Liver (tissue), 9 donors: ENCODE measurements around the gene ENHO. TPM values are rescaled to one million over a fixed set of nuclear protein-coding genes. Genes with fewer than 3 reads are reported as not detected.
A peak's percentile ranks its signal among the peaks of the same experiment; 100 is the strongest.

Source experiments
- DNase-seq: peaks from one replicate; pipeline ENCODE4 v3.0.0-alpha.2; 2017; ENCODE audit warnings: low spot score
- H3K27ac ChIP-seq, 2 donors: one replicate each; pipeline ENCODE4 v1.7.0; 2013; ENCODE audit warnings: inconsistent platforms in 2 of 2, low read length in 2 of 2, control low read depth in 1 of 2, low read depth in 1 of 2, mild to moderate bottlenecking in 1 of 2
- H3K27me3 ChIP-seq, 4 donors: one replicate each; pipeline versions ENCODE4 v1.6.1 to v1.7.0; 2013; ENCODE audit warnings: low read length in 3 of 4, inconsistent platforms in 1 of 4, mild to moderate bottlenecking in 1 of 4, moderate library complexity in 1 of 4; ENCODE audit not compliant: control insufficient read depth in 4 of 4, insufficient read depth in 4 of 4
- H3K36me3 ChIP-seq, 4 donors: one replicate each; pipeline versions ENCODE4 v1.6.1 to v1.7.0; 2013; ENCODE audit warnings: low read length in 3 of 4, mild to moderate bottlenecking in 3 of 4, low read depth in 1 of 4, moderate library complexity in 1 of 4; ENCODE audit not compliant: control insufficient read depth in 4 of 4, insufficient read depth in 3 of 4
- H3K4me1 ChIP-seq, 4 donors: one replicate each; pipeline versions ENCODE4 v1.6.1 to v1.7.0; 2013; ENCODE audit warnings: low read length in 3 of 4, mild to moderate bottlenecking in 3 of 4, moderate library complexity in 1 of 4; ENCODE audit not compliant: control insufficient read depth in 4 of 4, insufficient read depth in 4 of 4
- H3K4me3 ChIP-seq, 3 donors: one replicate each; pipeline versions ENCODE4 v1.6.1 to v1.7.0; 2013; ENCODE audit warnings: low read length in 3 of 3, control low read depth in 1 of 3, low read depth in 1 of 3, mild to moderate bottlenecking in 1 of 3
- H3K9ac ChIP-seq, 2 donors: one replicate each; pipeline ENCODE4 v1.7.0; 2013; ENCODE audit warnings: low read length in 2 of 2, mild to moderate bottlenecking in 2 of 2, moderate library complexity in 2 of 2, control low read depth in 1 of 2, low read depth in 1 of 2
- H3K9me3 ChIP-seq, 4 donors: one replicate each; pipeline versions ENCODE4 v1.6.1 to v1.7.0; 2013; ENCODE audit warnings: low read length in 3 of 4; ENCODE audit not compliant: control insufficient read depth in 4 of 4
- EGR1 ChIP-seq, 2 donors: IDR thresholded peaks; 2 replicates each; pipeline ENCODE4 v1.6.1; 2016 to 2018; ENCODE audit warnings: antibody characterized with exemption in 2 of 2, low read depth in 2 of 2
- GABPA ChIP-seq, 2 donors: IDR thresholded peaks in 1 of 2; conservative IDR thresholded peaks in 1 of 2; 2 replicates each; pipeline ENCODE4 v1.6.1; 2016; ENCODE audit warnings: antibody characterized with exemption in 2 of 2, mild to moderate bottlenecking in 1 of 2, moderate library complexity in 1 of 2
- HNF4A ChIP-seq, 2 donors: conservative IDR thresholded peaks; 2 replicates each; pipeline ENCODE4 v1.6.1; 2016; ENCODE audit warnings: antibody characterized with exemption in 2 of 2, mild to moderate bottlenecking in 2 of 2
- HNF4G ChIP-seq: IDR thresholded peaks from 2 replicates; pipeline ENCODE4 v1.6.1; 2016; ENCODE audit warnings: antibody characterized with exemption
- JUND ChIP-seq, 2 donors: IDR thresholded peaks; 2 replicates each; pipeline ENCODE4 v1.6.1; 2016; ENCODE audit warnings: antibody characterized with exemption in 2 of 2
- RAD21 ChIP-seq, 2 donors: IDR thresholded peaks; 2 replicates each; pipeline ENCODE4 v1.6.1; 2016; ENCODE audit warnings: antibody characterized with exemption in 2 of 2, mild to moderate bottlenecking in 2 of 2
- TAF1 ChIP-seq: conservative IDR thresholded peaks from 2 replicates; pipeline ENCODE4 v1.6.1; 2016; ENCODE audit warnings: antibody characterized with exemption, mild to moderate bottlenecking
- WGBS: extraction: QIAGEN DNeasy Blood & Tissue Kit; methylation state at CpG from one replicate; pipeline ENCODE4 v1.1.7; 2013; 5-methylcytosine and 5-hydroxymethylcytosine counted together
- polyA plus RNA-seq, 2 donors: library from polyadenylated mRNA; stranded (reverse) in 1 of 2; unstranded in 1 of 2; fragments of 200-250 nt in 1 of 2; fragments of >200 nt in 1 of 2; fragmentation: Nextera tagmentation in 1 of 2; extraction: Ambion mirVana in 1 of 2; gene quantifications; one replicate each; pipeline versions ENCODE4 v1.2.1 to v1.2.3, GENCODE V29; 2013 to 2015
- total RNA-seq, 2 donors: library from RNA; depleted of rRNA; stranded (reverse); fragments of >200 nt; gene quantifications; one replicate each; pipeline ENCODE4 v1.2.3, GENCODE V29; 2014
- TF ChIP-seq, protein P1 (sequence below): IDR thresholded peaks from 2 replicates; pipeline ENCODE4 v1.6.1; 2016; ENCODE audit warnings: antibody characterized with exemption, mild to moderate bottlenecking
- TF ChIP-seq, protein P2 (sequence below): IDR thresholded peaks from 2 replicates; pipeline ENCODE4 v1.6.1; 2016; ENCODE audit warnings: antibody characterized with exemption
- TF ChIP-seq, protein P3 (sequence below): fragments of 150-350 bp; IDR thresholded peaks from 2 replicates; pipeline ENCODE4 v1.5.1; 2017; ENCODE audit warnings: improper control_type of control experiment, low read depth, low read length; ENCODE audit not compliant: missing input control
- TF ChIP-seq, protein P4 (sequence below): IDR thresholded peaks from 2 replicates; pipeline ENCODE4 v1.6.1; 2016; ENCODE audit warnings: antibody characterized with exemption
- donor health status: healthy.
- donor health status: healthy.
- donor health status: healthy.
- donor health status: healthy.
- donor health status: healthy.

The ENHO gene
- total and polyA plus RNA-seq, 4 donors, result 0.67 to 9.6 (median 1.9) TPM

- no peak overlapping the region for H3K4me3 ChIP-seq
- TF ChIP-seq HNF4A (conservative IDR thresholded peaks at IDR 0.05) (peak; percentile 38 to 44), EGR1 (IDR thresholded peaks at IDR 0.05; ENCODE audit: low read depth in 2 of 2) (no peak)
- 41% methylated on average over 23 of the region's 23 CpGs for WGBS
- peaks cover 7 to 22% (median 13%) of the 10 kb centered on the region in 4 donors for H3K4me1 ChIP-seq
- peak; percentile 65 for DNase-seq
- no peaks in the 10 kb centered on the region for H3K9me3 ChIP-seq
- no peak overlapping the region for H3K27ac ChIP-seq
- H3K36me3 ChIP-seq, result no peaks in the 10 kb centered on the region
- H3K9ac ChIP-seq, result no peak overlapping the region
- no peaks in the 10 kb centered on the region for H3K27me3 ChIP-seq
Measured at GRCh38 chr9:34555002-34555348, 32.2 kb upstream of the ENHO start.

- Histone ChIP-seq H3K27me3 (no peaks in the 10 kb centered on the region), H3K9me3 (no peaks in the 10 kb centered on the region), H3K27ac (no peak overlapping the region), H3K36me3 (no peaks in the 10 kb centered on the region), H3K4me1 (peaks cover 7 to 18% (median 13%) of the 10 kb centered on the region in 4 donors), H3K9ac (no peak overlapping the region), H3K4me3 (no peak overlapping the region)
- 83% methylated on average over 16 of the region's 16 CpGs for WGBS
- DNase-seq, result no peak
- TF ChIP-seq, protein P1, sequence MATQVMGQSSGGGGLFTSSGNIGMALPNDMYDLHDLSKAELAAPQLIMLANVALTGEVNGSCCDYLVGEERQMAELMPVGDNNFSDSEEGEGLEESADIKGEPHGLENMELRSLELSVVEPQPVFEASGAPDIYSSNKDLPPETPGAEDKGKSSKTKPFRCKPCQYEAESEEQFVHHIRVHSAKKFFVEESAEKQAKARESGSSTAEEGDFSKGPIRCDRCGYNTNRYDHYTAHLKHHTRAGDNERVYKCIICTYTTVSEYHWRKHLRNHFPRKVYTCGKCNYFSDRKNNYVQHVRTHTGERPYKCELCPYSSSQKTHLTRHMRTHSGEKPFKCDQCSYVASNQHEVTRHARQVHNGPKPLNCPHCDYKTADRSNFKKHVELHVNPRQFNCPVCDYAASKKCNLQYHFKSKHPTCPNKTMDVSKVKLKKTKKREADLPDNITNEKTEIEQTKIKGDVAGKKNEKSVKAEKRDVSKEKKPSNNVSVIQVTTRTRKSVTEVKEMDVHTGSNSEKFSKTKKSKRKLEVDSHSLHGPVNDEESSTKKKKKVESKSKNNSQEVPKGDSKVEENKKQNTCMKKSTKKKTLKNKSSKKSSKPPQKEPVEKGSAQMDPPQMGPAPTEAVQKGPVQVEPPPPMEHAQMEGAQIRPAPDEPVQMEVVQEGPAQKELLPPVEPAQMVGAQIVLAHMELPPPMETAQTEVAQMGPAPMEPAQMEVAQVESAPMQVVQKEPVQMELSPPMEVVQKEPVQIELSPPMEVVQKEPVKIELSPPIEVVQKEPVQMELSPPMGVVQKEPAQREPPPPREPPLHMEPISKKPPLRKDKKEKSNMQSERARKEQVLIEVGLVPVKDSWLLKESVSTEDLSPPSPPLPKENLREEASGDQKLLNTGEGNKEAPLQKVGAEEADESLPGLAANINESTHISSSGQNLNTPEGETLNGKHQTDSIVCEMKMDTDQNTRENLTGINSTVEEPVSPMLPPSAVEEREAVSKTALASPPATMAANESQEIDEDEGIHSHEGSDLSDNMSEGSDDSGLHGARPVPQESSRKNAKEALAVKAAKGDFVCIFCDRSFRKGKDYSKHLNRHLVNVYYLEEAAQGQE, result no peak
- TF ChIP-seq TAF1 (no peak), HNF4G (no peak), HNF4A (conservative IDR thresholded peaks at IDR 0.05) (no peak)
Measured at GRCh38 chr9:34554211-34555001, 31.6 kb upstream of the ENHO start.

DNA sequence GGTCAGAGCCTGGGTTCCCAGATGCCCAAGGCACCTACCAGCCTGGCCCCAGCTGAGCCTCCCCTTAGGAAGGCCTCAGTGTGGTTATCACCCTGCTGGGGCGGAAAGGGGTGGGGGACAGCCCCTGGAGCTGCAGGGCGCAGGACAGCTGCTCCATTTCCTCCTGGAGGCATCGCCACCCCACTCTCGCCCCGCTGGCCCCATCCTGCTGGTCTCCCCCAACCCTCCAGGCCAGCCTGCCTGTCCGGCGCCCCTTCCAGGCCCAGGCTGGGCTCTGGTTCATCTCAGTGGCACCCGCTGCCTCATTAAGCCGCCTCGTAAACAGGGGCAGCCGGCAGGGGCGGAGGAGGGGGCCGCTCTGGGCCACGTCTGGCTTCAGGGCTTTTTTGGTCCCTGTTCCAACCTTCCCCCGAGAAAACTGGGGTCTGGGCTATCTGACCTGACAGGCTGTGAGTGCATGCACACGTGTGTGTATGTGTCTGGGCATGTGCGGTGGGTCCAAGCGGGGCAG lies 30.8 kb upstream of the ENHO start:
- DNase-seq, result no peak
- Histone ChIP-seq H3K9ac (no peak overlapping the region), H3K36me3 (no peaks in the 10 kb centered on the region), H3K27me3 (no peaks in the 10 kb centered on the region), H3K4me3 (no peak overlapping the region), H3K9me3 (no peaks in the 10 kb centered on the region), H3K27ac (no peak overlapping the region), H3K4me1 (peaks cover 7 to 17% (median 13%) of the 10 kb centered on the region in 4 donors)
- 90% methylated on average over 18 of the region's 18 CpGs for WGBS
- TF ChIP-seq JUND (IDR thresholded peaks at IDR 0.05), result no peak
- TF ChIP-seq, protein P2, sequence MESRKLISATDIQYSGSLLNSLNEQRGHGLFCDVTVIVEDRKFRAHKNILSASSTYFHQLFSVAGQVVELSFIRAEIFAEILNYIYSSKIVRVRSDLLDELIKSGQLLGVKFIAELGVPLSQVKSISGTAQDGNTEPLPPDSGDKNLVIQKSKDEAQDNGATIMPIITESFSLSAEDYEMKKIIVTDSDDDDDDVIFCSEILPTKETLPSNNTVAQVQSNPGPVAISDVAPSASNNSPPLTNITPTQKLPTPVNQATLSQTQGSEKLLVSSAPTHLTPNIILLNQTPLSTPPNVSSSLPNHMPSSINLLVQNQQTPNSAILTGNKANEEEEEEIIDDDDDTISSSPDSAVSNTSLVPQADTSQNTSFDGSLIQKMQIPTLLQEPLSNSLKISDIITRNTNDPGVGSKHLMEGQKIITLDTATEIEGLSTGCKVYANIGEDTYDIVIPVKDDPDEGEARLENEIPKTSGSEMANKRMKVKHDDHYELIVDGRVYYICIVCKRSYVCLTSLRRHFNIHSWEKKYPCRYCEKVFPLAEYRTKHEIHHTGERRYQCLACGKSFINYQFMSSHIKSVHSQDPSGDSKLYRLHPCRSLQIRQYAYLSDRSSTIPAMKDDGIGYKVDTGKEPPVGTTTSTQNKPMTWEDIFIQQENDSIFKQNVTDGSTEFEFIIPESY, result no peak
- no peak for TF ChIP-seq RAD21 (IDR thresholded peaks at IDR 0.05)
- TF ChIP-seq, protein P3, sequence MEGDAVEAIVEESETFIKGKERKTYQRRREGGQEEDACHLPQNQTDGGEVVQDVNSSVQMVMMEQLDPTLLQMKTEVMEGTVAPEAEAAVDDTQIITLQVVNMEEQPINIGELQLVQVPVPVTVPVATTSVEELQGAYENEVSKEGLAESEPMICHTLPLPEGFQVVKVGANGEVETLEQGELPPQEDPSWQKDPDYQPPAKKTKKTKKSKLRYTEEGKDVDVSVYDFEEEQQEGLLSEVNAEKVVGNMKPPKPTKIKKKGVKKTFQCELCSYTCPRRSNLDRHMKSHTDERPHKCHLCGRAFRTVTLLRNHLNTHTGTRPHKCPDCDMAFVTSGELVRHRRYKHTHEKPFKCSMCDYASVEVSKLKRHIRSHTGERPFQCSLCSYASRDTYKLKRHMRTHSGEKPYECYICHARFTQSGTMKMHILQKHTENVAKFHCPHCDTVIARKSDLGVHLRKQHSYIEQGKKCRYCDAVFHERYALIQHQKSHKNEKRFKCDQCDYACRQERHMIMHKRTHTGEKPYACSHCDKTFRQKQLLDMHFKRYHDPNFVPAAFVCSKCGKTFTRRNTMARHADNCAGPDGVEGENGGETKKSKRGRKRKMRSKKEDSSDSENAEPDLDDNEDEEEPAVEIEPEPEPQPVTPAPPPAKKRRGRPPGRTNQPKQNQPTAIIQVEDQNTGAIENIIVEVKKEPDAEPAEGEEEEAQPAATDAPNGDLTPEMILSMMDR, result no peak
- no peak for TF ChIP-seq EGR1 (IDR thresholded peaks at IDR 0.05; ENCODE audit: low read depth in 2 of 2)
- no peak for TF ChIP-seq TAF1
- TF ChIP-seq, protein P4, sequence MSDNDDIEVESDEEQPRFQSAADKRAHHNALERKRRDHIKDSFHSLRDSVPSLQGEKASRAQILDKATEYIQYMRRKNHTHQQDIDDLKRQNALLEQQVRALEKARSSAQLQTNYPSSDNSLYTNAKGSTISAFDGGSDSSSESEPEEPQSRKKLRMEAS, result no peak
- no peak for TF ChIP-seq GABPA (IDR thresholded peaks at IDR 0.05 in 1 of 2, conservative IDR thresholded peaks at IDR 0.05 in 1 of 2)
